Caki2 (cell line): ENCODE measurements around the gene F2RL3. TPM values are rescaled to one million over a fixed set of nuclear protein-coding genes. Genes with fewer than 3 reads are reported as not detected.

ENCODE experiments used
- DNase-seq: peaks from one replicate; pipeline ENCODE4 v3.0.0-alpha.2; 2015; ENCODE audit warnings: low read depth
- in situ Hi-C: cut with HindIII; loops from 2 replicates; pipeline ENCODE4 v1.10.0; 2016; ENCODE audit warnings: low sequenced_read_pairs, low pct_unique_long_range_greater_than_20kb, mixed read lengths
- total RNA-seq: library from RNA; depleted of rRNA; stranded (reverse); fragments of >200 nt; shearing (Covaris generic); gene quantifications from 2 replicates; pipeline ENCODE4 v1.2.3, GENCODE V29; 2014; ENCODE audit warnings: low replicate concordance; rRNA removed

Gene F2RL3
- total RNA-seq, result 2.3 and 5.0 TPM in 2 replicates

- no peak for DNase-seq
- in situ Hi-C loops, result no loop called here
These were observed at the start of gene F2RL3 for GRCh38 chr19:16888629-16889365. TSS of gene F2RL3 (plus strand) at chr19:16888999. CDS start at chr19:16889190, 191 bp downstream.

DNA sequence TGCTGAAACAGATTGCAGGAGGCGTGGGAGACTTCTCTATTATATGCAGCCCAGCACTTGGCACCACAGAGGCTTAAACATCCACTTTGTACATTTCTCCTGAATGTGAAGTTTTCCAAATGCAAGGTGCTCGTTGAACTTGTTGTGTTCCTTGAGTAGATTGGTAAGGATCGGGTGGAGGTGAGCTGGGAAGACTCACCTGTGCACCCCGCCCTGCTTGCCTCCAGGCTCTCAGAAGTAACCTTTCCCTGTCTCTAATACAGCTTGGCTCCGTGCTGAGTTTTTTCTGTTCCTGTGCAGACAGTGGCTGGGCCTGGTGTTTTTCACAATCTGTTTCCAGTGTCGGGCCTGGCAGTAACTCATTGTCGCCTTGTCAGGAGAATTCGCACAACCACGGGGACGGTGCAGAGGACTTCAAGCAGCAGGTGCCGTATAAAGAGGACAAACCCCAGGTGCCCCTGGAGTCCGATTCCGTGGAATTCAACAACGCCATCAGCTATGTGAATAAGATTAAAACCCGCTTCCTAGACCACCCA lies 47.3 kb upstream of the F2RL3 start:
- in situ Hi-C loops, result no loop called here
- DNase-seq, result no peak

DNA sequence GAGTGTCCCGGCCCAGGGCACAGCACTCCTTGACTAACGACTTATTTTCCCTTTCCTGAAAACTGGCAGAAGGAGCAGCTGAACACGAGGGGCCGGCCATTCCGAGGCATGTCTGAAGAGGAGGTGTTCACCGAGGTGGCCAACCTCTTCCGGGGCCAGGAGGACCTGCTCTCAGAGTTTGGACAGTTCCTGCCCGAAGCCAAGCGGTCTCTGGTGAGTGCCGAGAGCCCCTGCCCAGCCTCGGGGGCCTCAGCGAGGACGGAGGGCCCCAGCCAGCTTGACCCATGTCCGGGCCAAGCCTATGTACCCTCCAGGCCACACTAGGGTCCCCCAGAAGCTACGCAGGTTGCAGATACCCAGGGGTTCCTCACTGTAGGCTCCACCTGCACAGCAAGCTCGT lies 41.9 kb upstream of the F2RL3 start:
- in situ Hi-C loops, result no loop called here
- no peak for DNase-seq

DNA sequence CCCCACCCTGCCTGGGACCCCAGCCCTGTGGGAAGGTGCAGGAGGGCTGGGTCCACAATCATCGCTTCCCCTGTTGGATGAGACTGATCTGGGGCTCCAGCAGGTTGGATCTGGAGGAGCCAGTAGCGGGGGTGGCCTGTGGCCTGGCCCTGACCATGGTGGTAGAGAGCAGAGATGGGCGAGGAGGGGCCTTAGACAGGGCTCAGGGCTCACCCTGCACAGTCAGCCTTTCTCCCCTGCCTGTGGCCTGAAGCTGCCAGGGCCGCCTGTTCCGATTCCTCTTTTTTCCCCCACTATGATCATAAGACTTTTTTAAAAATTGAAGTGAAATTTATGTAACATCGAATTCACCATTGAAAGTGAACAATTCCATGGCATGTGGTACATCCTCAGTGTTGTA lies 41.4 kb upstream of the F2RL3 start:
- DNase-seq, result no peak
- in situ Hi-C loops, result no loop called here

GRCh38 chr19:16849168-16849567 lies 39.6 kb upstream of the F2RL3 start:
- in situ Hi-C loops, result no loop called here
- DNase-seq, result no peak

DNA sequence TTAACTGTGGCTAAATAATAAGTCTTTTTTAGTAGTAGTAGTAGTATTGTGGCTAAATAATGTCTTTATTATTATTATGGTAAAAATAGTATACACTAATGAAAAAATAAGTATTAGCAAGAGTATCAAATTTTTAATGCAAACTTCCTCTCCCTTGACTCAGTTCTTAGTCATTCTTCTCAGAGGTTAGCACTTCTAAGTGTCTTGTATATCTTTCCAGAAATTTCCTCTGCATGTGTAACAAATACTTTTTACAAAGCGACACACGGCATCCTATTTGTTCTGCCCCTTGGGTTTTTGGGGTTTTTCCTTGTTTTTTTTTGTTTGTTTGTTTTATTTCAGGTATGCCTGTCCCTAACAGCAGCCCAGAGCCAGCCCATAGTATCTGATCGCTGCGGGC lies 38.7 kb upstream of the F2RL3 start:
- DNase-seq, result no peak

DNA sequence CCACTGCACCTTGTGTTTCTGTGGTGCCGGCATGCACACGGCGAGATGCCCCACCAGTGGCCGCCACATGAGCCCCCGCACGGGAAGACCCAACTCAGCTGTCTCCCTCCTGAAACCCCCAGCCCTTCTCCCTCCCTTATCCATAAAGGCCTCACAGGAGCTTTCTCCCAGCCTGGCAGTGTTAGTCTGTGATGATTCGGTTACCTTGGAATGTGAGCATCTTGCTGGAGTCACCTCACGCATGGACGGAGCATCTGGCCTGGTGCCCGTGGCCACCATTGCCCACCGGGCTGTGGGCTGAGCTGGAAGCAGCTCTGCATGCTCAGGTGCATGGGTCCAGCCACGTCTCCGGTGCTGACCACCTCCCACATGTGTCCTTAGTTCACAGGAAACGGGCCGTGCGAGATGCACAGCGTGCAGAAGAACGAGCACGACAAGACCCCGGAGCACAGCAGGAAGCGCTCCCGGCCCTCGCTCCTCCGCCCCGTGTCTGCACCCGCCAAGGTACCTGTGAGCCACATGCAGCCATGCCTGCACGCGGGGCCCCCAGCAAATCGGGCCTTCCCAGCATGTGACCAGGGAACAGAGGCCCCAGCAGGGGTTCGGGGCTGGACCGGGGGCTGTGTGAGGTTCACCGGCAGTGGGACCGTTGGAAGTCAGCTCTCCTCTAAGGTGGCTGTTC lies 37.6 kb upstream of the F2RL3 start:
- DNase-seq, result no peak
- in situ Hi-C loops, result no loop called here

More for the DNA sequence above, 38.7 kb upstream of the F2RL3 start:
- in situ Hi-C loops, result no loop called here

DNA sequence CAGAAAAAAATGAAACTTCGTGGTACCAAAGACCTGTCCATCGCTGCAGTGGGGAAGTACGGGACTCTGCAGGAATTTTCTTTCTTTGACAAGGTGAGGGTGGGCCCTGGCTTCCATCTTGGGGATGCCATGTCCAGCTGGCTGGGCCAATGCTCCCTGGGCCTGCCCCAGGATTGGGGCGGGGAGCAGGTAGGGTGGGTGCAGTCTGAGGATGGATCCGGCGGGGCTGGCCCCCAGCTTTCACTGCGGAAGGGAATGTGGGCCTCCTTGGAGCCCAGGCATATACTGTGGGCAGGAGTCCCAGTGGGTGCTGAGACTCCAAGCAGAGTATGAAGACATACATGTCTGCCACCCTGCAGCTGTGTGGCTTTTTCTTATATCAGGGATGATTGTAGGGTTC lies 35.7 kb upstream of the F2RL3 start:
- in situ Hi-C loops, result no loop called here

GRCh38 chr19:16856091-16856490 lies 32.7 kb upstream of the F2RL3 start:
- in situ Hi-C loops, result no loop called here

More for the DNA sequence above, 35.7 kb upstream of the F2RL3 start:
- DNase-seq, result no peak

DNA sequence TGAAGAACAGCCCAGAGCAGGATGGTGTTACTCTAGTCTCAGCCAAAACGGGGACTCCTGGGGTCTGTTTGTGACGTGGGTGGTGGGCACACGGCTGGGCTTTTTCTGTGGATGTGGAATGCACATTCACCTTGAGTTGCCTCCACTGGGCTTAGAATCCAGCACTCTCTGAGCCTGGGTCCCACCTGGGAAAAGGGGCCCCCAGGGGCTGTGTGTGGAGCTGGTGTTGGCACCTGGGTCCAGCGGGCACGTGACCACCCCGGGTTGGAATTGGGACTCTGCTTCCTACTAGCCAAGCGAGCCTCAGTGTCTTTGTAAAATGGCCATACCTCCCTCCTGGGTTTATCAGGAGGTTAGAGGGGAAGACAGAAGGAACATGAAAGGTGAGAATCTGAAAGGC lies 29.2 kb upstream of the F2RL3 start:
- in situ Hi-C loops, result no loop called here
- DNase-seq, result no peak

More at GRCh38 chr19:16856091-16856490, 32.7 kb upstream of the F2RL3 start:
- no peak for DNase-seq

GRCh38 chr19:16860118-16860517 lies 28.7 kb upstream of the F2RL3 start:
- DNase-seq, result no peak
- in situ Hi-C loops, result no loop called here

- in situ Hi-C loops, result no loop called here
- DNase-seq, result no peak
These were observed 27.8 kb upstream of the F2RL3 start for GRCh38 chr19:16861011-16861410.

- in situ Hi-C loops, result no loop called here
- no peak for DNase-seq
These were observed 27.0 kb upstream of the F2RL3 start for GRCh38 chr19:16861834-16862233.

- no peak for DNase-seq
- in situ Hi-C loops, result no loop called here
These were observed 25.9 kb upstream of the F2RL3 start for GRCh38 chr19:16862826-16863415.

DNA sequence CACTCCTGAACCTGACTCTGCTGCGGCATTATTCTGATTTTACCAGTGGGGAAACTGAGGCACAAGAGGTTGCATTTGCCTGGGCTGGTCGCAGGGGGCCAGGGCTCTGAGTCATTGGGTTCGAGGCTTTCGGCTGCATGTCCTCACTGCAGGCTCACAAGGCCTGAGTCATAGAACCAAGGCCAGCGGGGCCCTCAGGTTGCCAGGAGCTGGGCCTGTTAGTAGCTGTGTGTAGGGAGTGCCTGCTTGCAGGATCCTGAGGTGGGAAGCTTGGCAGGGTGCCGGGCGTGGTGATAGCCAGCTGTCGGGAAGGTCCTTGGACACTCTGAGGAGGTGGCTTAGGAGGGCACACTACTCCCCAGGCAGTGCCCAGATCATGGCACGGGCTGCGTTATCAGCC lies 21.6 kb upstream of the F2RL3 start:
- in situ Hi-C loops, result no loop called here
- no peak for DNase-seq

GRCh38 chr19:16868423-16869130 lies 20.2 kb upstream of the F2RL3 start:
- in situ Hi-C loops, result no loop called here
- DNase-seq, result no peak

DNA sequence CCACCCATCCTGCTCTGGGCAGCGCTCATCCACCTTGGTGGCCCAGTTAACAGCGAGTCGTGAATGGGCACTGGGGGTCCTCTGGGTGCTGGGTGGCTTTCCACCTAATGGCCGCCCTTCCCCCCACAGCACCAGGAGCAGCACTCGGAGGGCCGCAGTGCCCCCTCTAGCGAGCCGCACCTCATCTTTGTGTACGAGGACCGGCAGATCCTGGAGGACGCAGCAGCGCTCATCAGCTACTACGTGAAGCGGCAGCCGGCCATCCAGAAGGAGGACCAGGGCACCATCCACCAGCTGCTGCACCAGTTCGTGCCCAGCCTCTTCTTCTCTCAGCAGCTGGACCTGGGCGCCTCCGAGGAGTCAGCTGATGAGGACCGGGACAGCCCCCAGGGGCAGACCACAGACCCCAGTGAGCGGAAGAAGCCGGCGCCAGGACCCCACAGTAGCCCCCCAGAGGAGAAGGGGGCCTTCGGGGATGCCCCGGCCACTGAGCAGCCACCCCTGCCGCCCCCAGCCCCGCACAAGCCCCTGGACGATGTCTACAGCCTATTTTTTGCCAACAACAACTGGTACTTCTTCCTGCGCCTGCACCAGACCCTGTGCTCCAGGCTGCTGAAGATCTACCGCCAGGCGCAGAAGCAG lies 19.3 kb upstream of the F2RL3 start:
- DNase-seq, result no peak
- in situ Hi-C loops, result no loop called here

- no peak for DNase-seq
- in situ Hi-C loops, result no loop called here
These were observed 16.9 kb upstream of the F2RL3 start for GRCh38 chr19:16871871-16872270.
